ENCODE data around the gene BORCS5.

- no peak for TF ChIP-seq EP300 (IDR thresholded peaks at IDR 0.05)
- TF ChIP-seq CTCF (IDR thresholded peaks at IDR 0.05) = no peak
- TF ChIP-seq POLR2A (IDR thresholded peaks at IDR 0.05) = no peak
Observed at GRCh38 chr12:12477532-12477890, 120.6 kb downstream of the BORCS5 start.
